Measurements from ENCODE around the gene HBP1.

DNA sequence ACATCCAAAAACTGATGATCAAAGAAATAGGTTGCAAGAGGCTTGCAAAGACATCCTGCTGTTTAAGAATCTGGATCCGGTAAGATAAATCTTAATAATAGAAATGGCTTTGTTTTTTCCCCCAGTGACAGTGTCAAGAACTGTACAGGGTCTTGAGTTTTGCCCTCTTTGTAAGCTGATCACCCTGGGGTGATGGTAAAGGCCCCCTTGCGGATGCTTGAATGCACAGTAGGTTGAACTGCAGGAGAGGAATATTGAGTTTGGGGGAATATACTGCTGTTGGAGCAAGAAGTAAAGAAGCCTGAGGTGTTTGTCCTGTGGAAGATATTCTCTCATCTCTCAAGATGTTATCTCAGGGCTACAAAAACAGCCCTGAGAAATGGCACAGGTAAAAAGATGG is 40.6 kb upstream of the HBP1 start:
- no peak for TF ChIP-seq SP4 (IDR thresholded peaks at IDR 0.05; ENCODE audit: low read length)
- TF ChIP-seq JUN (IDR thresholded peaks at IDR 0.05; ENCODE audit: low read depth, low read length) = no peak
- TF ChIP-seq, protein P1, sequence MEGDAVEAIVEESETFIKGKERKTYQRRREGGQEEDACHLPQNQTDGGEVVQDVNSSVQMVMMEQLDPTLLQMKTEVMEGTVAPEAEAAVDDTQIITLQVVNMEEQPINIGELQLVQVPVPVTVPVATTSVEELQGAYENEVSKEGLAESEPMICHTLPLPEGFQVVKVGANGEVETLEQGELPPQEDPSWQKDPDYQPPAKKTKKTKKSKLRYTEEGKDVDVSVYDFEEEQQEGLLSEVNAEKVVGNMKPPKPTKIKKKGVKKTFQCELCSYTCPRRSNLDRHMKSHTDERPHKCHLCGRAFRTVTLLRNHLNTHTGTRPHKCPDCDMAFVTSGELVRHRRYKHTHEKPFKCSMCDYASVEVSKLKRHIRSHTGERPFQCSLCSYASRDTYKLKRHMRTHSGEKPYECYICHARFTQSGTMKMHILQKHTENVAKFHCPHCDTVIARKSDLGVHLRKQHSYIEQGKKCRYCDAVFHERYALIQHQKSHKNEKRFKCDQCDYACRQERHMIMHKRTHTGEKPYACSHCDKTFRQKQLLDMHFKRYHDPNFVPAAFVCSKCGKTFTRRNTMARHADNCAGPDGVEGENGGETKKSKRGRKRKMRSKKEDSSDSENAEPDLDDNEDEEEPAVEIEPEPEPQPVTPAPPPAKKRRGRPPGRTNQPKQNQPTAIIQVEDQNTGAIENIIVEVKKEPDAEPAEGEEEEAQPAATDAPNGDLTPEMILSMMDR (IDR thresholded peaks at IDR 0.05; ENCODE audit: control extremely low read depth in 1 of 3, insufficient read depth in 1 of 3, low read depth in 1 of 3, low read length in 3 of 3) = no peak
- TF ChIP-seq RFX5 (IDR thresholded peaks at IDR 0.05; ENCODE audit: borderline replicate concordance, low read depth, low read length) = no peak
- no peak for TF ChIP-seq RNF2 (IDR thresholded peaks at IDR 0.05; ENCODE audit: borderline replicate concordance, low read depth, low read length, missing control alignments, poor library complexity, severe bottlenecking)
- no peak for TF ChIP-seq ZNF274 (IDR thresholded peaks at IDR 0.05; ENCODE audit: borderline replicate concordance, extremely low read depth, low read length)

Data from H1 (cell line).